Esophagus (tissue), 2 donors: ENCODE results near the gene TACR2. TPM values are rescaled to one million over a fixed set of nuclear protein-coding genes. Genes with fewer than 3 reads are reported as not detected.

Experiments used
- H3K27ac ChIP-seq, 2 donors: one replicate each; pipeline ENCODE4 v1.5.1; 2013; ENCODE audit warnings: low read depth in 2 of 2, mild to moderate bottlenecking in 2 of 2, inconsistent platforms in 1 of 2, low read length in 1 of 2, moderate library complexity in 1 of 2
- H3K27me3 ChIP-seq, 2 donors: one replicate each; pipeline ENCODE4 v1.6.1; 2013; ENCODE audit warnings: low read length in 2 of 2, control low read depth in 1 of 2, mild to moderate bottlenecking in 1 of 2; ENCODE audit not compliant: insufficient read depth in 2 of 2, control insufficient read depth in 1 of 2
- H3K36me3 ChIP-seq, 2 donors: one replicate each; pipeline ENCODE4 v1.6.1; 2013; ENCODE audit warnings: low read length in 1 of 2; ENCODE audit not compliant: control insufficient read depth in 2 of 2, insufficient read depth in 2 of 2
- H3K4me1 ChIP-seq, 2 donors: one replicate each; pipeline ENCODE4 v1.6.1; 2013; ENCODE audit warnings: low read length in 1 of 2; ENCODE audit not compliant: control insufficient read depth in 2 of 2, insufficient read depth in 2 of 2
- H3K4me3 ChIP-seq, 2 donors: one replicate each; pipeline ENCODE4 v1.5.1; 2013; ENCODE audit warnings: low read length in 2 of 2, mild to moderate bottlenecking in 2 of 2, low read depth in 1 of 2, moderate library complexity in 1 of 2
- H3K9me3 ChIP-seq, 2 donors: one replicate each; pipeline ENCODE4 v1.6.1; 2013; ENCODE audit warnings: mild to moderate bottlenecking in 2 of 2, low read depth in 1 of 2, low read length in 1 of 2, moderate library complexity in 1 of 2; ENCODE audit not compliant: control insufficient read depth in 2 of 2, insufficient read depth in 1 of 2
- WGBS, 2 donors: extraction: QIAGEN DNeasy Blood & Tissue Kit; methylation state at CpG; one replicate each; pipeline ENCODE4 v1.1.7; 2013; 5-methylcytosine and 5-hydroxymethylcytosine counted together
- polyA plus RNA-seq, 2 donors: library from polyadenylated mRNA; stranded (reverse); fragments of 200-250 nt; gene quantifications; one replicate each; pipeline ENCODE4 v1.2.3, GENCODE V29; 2013
- donor health status: healthy with polysubstance abuse.
- donor health status: Bipolar disorder and iron deficiency.

TACR2 gene
- polyA plus RNA-seq: 1 to 10 TPM; 5.8 to 9.6 TPM

GRCh38 chr10:69416695-69417094, at the start of gene TACR2:
Gene TACR2, minus strand, starts transcription at chr10:69416918. Its CDS starts 595 bp downstream, at chr10:69416323.
- 50 to 52% methylated on average over 10 of the region's 10 CpGs for WGBS, 2 donors
- H3K36me3 ChIP-seq: no peaks in the 10 kb centered on the region
- H3K4me1 ChIP-seq: peaks cover 2% of the 10 kb centered on the region in 2 donors
- H3K4me3 ChIP-seq: peak within 1 kb of the TSS; percentile 9 to 41
- peak within 1 kb of the TSS; percentile 40 to 80 for H3K27ac ChIP-seq
- no peaks in the 10 kb centered on the region for H3K9me3 ChIP-seq
- H3K27me3 ChIP-seq: no peaks in the 10 kb centered on the region

- WGBS, 2 donors: 36 to 65% methylated on average over 5 of the region's 5 CpGs
- peaks cover 0 to 2% of the 10 kb centered on the region in 2 donors for H3K36me3 ChIP-seq
- no peaks in the 10 kb centered on the region for H3K9me3 ChIP-seq
- H3K4me1 ChIP-seq: peaks cover 0 to 16% of the 10 kb centered on the region in 2 donors
- H3K27me3 ChIP-seq: no peaks in the 10 kb centered on the region
- H3K27ac ChIP-seq: peak overlapping the region in 1 of 2 donors; percentile 53
- H3K4me3 ChIP-seq: no peak overlapping the region
Observed at GRCh38 chr10:69466158-69466490, 49.4 kb upstream of the TACR2 start.

GRCh38 chr10:69465457-69466157, 48.9 kb upstream of the TACR2 start:
- WGBS, 2 donors: 81 to 82% methylated on average over 9 of the region's 9 CpGs
- no peaks in the 10 kb centered on the region for H3K27me3 ChIP-seq
- H3K27ac ChIP-seq: peak overlapping the region; percentile 35 to 73
- H3K4me3 ChIP-seq: no peak overlapping the region
- H3K9me3 ChIP-seq: no peaks in the 10 kb centered on the region
- peaks cover 0 to 16% of the 10 kb centered on the region in 2 donors for H3K4me1 ChIP-seq
- no peaks in the 10 kb centered on the region for H3K36me3 ChIP-seq

- H3K4me1 ChIP-seq: peaks cover 5 to 21% of the 10 kb centered on the region in 2 donors
- WGBS, 2 donors: 43 to 59% methylated on average over 2 of the region's 2 CpGs
- no peaks in the 10 kb centered on the region for H3K9me3 ChIP-seq
- H3K36me3 ChIP-seq: peaks cover 0 to 5% of the 10 kb centered on the region in 2 donors
- peak overlapping the region; percentile 35 to 73 for H3K27ac ChIP-seq
- H3K27me3 ChIP-seq: no peaks in the 10 kb centered on the region
- no peak overlapping the region for H3K4me3 ChIP-seq
Observed at GRCh38 chr10:69464801-69465401, 48.2 kb upstream of the TACR2 start.

- WGBS, 2 donors: 73% methylated on average over 7 of the region's 7 CpGs
- peaks cover 5 to 21% of the 10 kb centered on the region in 2 donors for H3K4me1 ChIP-seq
- H3K27ac ChIP-seq: peak overlapping the region; percentile 35 to 73
- H3K36me3 ChIP-seq: peaks cover 0 to 5% of the 10 kb centered on the region in 2 donors
- no peaks in the 10 kb centered on the region for H3K9me3 ChIP-seq
- no peaks in the 10 kb centered on the region for H3K27me3 ChIP-seq
- H3K4me3 ChIP-seq: no peak overlapping the region
Observed at GRCh38 chr10:69464401-69464800, 47.7 kb upstream of the TACR2 start.

GRCh38 chr10:69463886-69464285, 47.2 kb upstream of the TACR2 start:
- 80 to 90% methylated on average over 6 of the region's 6 CpGs for WGBS, 2 donors
- peak overlapping the region in 1 of 2 donors; percentile 59 for H3K27ac ChIP-seq
- no peaks in the 10 kb centered on the region for H3K27me3 ChIP-seq
- H3K4me3 ChIP-seq: no peak overlapping the region
- peaks cover 5 to 21% of the 10 kb centered on the region in 2 donors for H3K4me1 ChIP-seq
- no peaks in the 10 kb centered on the region for H3K9me3 ChIP-seq
- H3K36me3 ChIP-seq: peaks cover 0 to 5% of the 10 kb centered on the region in 2 donors

- no peak overlapping the region for H3K4me3 ChIP-seq
- peak overlapping the region in 1 of 2 donors; percentile 20 for H3K27ac ChIP-seq
- H3K27me3 ChIP-seq: no peaks in the 10 kb centered on the region
- H3K36me3 ChIP-seq: peaks cover 0 to 15% of the 10 kb centered on the region in 2 donors
- 78 to 81% methylated on average over 5 of the region's 5 CpGs for WGBS, 2 donors
- H3K4me1 ChIP-seq: peaks cover 13 to 26% of the 10 kb centered on the region in 2 donors
- H3K9me3 ChIP-seq: no peaks in the 10 kb centered on the region
Observed at GRCh38 chr10:69461243-69462025, 44.7 kb upstream of the TACR2 start.

GRCh38 chr10:69460576-69461242, 44.0 kb upstream of the TACR2 start:
- 91 to 96% methylated on average over 9 of the region's 9 CpGs for WGBS, 2 donors
- Histone ChIP-seq H3K9me3 (no peaks in the 10 kb centered on the region), H3K4me3 (no peak overlapping the region), H3K27ac (peak overlapping the region; percentile 20 to 29), H3K36me3 (peaks cover 0 to 15% of the 10 kb centered on the region in 2 donors), H3K27me3 (no peaks in the 10 kb centered on the region), H3K4me1 (peaks cover 13 to 26% of the 10 kb centered on the region in 2 donors)

GRCh38 chr10:69459893-69460575, 43.3 kb upstream of the TACR2 start:
- H3K4me3 ChIP-seq: no peak overlapping the region
- no peaks in the 10 kb centered on the region for H3K27me3 ChIP-seq
- WGBS, 2 donors: 82% methylated on average over 12 of the region's 12 CpGs
- peak overlapping the region; percentile 8 to 52 for H3K27ac ChIP-seq
- H3K36me3 ChIP-seq: peaks cover 0 to 15% of the 10 kb centered on the region in 2 donors
- no peaks in the 10 kb centered on the region for H3K9me3 ChIP-seq
- peaks cover 13 to 23% of the 10 kb centered on the region in 2 donors for H3K4me1 ChIP-seq
